Aorta (tissue), 5 donors: Measurements from ENCODE around the gene NRROS. TPM values are rescaled to one million over a fixed set of nuclear protein-coding genes. Genes with fewer than 3 reads are reported as not detected.

ENCODE experiments used
- ATAC-seq: fragments of 200-7000 bp; cut with Tn5 transposase; one replicate; pipeline ENCODE4 v1.9.1; 2022; ENCODE audit warnings: moderate library complexity; ENCODE audit not compliant: low FRiP score
- DNase-seq, 2 donors: peaks; one replicate each; pipeline ENCODE4 v3.0.0-alpha.2; 2020
- H3K27ac ChIP-seq, 2 donors: one replicate each; pipeline ENCODE4 v1.5.1; 2013; ENCODE audit warnings: low read length in 2 of 2, mild to moderate bottlenecking in 2 of 2, moderate library complexity in 2 of 2, control low read depth in 1 of 2, inconsistent platforms in 1 of 2, low read depth in 1 of 2
- H3K27me3 ChIP-seq, 2 donors: one replicate each; pipeline ENCODE4 v1.6.1; 2013; ENCODE audit warnings: control low read depth in 1 of 2, low read length in 1 of 2, mild to moderate bottlenecking in 1 of 2, moderate library complexity in 1 of 2; ENCODE audit not compliant: insufficient read depth in 2 of 2, control insufficient read depth in 1 of 2
- H3K36me3 ChIP-seq, 2 donors: one replicate each; pipeline ENCODE4 v1.6.1; 2013; ENCODE audit warnings: control low read depth in 1 of 2, low read length in 1 of 2, mild to moderate bottlenecking in 1 of 2; ENCODE audit not compliant: insufficient read depth in 2 of 2, control insufficient read depth in 1 of 2
- H3K4me1 ChIP-seq, 2 donors: one replicate each; pipeline ENCODE4 v1.6.1; 2013; ENCODE audit warnings: low read length in 2 of 2, control low read depth in 1 of 2, mild to moderate bottlenecking in 1 of 2, moderate library complexity in 1 of 2; ENCODE audit not compliant: insufficient read depth in 2 of 2, control insufficient read depth in 1 of 2
- H3K4me3 ChIP-seq, 2 donors: one replicate each; pipeline ENCODE4 v1.5.1; 2013; ENCODE audit warnings: low read length in 2 of 2, control low read depth in 1 of 2, mild to moderate bottlenecking in 1 of 2
- H3K9me3 ChIP-seq: one replicate; pipeline ENCODE4 v1.6.1; 2013; ENCODE audit warnings: mild to moderate bottlenecking, low read length; ENCODE audit not compliant: control insufficient read depth
- WGBS, 2 donors: extraction: QIAGEN DNeasy Blood & Tissue Kit; methylation state at CpG; one replicate each; pipeline ENCODE4 v1.1.7; 2013; 5-methylcytosine and 5-hydroxymethylcytosine counted together
- intact Hi-C, 2 donors: fragments of 100-400 bp; cut with DNase I; formaldehyde crosslinking; loops; one replicate each; pipeline versions ENCODE4 v1.14.2 to v1.15.0; 2022
- polyA plus RNA-seq, 2 donors: library from polyadenylated mRNA; stranded (reverse); fragments of 200-250 nt; gene quantifications; one replicate each; pipeline ENCODE4 v1.2.3, GENCODE V29; 2013
- total RNA-seq, 2 donors: library from RNA; stranded (reverse); fragmentation: NEBNext Ultra II Directional; extraction: Animal tissue kit (Norgen Biotek cat#: 25700); gene quantifications; one replicate each; pipeline ENCODE4 v1.2.1, GENCODE V29; 2021
- donor health status: healthy with polysubstance abuse.
- donor health status: Bipolar disorder and iron deficiency.
- donor health status: DM: no; HTN: no; CAD: no.
- donor health status: DM: no; HTN: no; CAD: no.
- donor health status: DM: yes; HTN: yes; CAD: no.

The NRROS gene
- total and polyA plus RNA-seq, 4 donors, result 0.43 to 17.3 (median 4.8) TPM

DNA sequence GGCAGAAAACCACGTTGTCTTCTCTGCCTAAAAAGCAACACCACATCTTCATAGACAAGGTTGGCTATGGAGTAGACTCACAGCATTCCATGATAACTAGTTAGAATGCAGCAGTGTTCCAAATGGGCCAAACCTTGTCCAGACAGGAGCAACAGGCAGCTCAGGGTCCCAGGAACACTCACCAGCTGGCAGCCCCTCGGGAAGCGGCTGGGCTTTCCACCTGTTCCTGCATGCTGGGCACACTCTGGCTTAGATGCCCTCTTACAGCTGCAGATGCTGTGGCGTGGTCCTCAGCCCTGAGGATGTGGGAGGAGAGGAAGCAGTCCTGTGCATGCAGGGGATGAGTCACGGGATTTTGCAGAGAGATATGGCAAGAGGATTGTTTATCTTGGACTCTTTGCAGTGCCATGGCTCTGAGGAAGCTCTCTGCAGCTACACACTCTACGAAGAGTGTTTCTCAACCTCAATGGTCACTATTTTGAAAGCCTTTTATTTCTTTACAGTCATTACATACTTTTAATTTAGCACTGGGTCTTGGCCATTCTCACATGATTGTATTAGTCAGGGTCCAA, 11.3 kb downstream of the NRROS start:
- Histone ChIP-seq H3K27ac (no peak overlapping the region), H3K27me3 (no peaks in the 10 kb centered on the region), H3K4me1 (no peaks in the 10 kb centered on the region), H3K36me3 (no peaks in the 10 kb centered on the region), H3K9me3 (no peaks in the 10 kb centered on the region), H3K4me3 (no peak overlapping the region)
- DNase-seq, result peak in 1 of 2 donors; percentile 75
- 13 to 16% methylated on average over 6 of the region's 6 CpGs for WGBS, 2 donors
- peak; percentile 85 for ATAC-seq
- intact Hi-C loops, result no loop called here

DNA sequence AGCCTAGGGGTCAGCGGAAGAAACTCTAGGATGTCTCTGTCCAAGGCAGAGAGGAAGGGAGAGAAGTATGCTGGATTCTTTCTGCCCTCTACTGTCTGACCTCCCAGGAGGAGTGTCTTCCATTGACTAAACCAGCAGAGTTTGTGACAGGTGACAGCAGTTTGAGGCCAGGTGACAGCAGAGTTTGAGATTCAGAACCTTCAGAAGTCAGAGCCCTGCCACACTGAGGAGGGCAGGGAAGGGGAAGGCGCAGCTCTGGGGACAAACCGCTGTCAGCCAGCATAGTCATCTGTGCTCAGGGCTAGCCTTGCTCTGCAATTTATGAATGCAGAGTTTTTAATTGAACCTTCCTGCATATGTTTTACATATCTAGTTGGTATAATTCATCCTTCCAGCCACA, 12.3 kb downstream of the NRROS start:
- H3K36me3 ChIP-seq, result no peaks in the 10 kb centered on the region
- 95 to 99% methylated on average over 3 of the region's 3 CpGs for WGBS, 2 donors

DNA sequence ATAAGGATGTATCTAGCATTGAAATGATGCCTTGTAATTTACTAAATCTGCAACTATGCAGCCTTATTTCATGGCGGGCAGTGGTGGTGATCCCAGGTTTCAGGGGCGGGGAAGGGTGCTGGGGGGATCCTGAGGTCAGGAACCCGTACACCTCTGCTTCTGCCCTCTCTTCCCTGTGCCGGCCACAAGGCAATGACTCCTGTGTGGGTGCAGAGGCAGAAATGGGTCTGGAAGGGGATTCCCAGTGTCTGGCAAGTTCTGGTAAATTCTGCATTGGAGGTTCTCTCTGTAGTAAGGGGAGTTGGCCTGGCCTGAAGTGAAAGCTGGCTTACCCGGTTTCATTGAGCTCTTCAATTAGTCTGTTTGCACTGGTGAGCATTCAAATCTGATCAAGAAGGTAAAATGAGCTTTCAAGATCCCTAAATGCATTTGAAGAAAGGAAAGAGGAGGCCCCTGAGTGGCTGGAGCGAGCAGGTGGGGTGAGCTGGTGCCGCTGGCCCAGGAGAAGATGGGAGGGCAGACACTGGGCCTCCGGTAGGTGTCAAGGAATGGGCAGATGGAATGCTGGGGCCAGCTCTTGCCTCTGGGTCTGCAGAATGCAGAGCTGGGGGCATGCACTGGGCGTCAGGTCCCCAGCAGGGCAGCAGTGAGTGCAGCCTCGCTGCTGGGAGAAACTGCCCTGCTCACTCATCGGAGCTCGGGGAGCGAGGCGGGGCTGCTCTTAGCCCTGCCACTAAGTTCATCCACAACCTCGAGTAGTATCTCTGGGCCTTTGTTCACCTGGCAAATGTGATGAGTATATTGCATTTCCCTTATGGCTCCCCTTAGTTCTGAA, 13.7 kb downstream of the NRROS start:
- Histone ChIP-seq H3K4me1 (no peaks in the 10 kb centered on the region), H3K27ac (no peak overlapping the region), H3K36me3 (no peaks in the 10 kb centered on the region), H3K9me3 (no peaks in the 10 kb centered on the region), H3K4me3 (no peak overlapping the region), H3K27me3 (no peaks in the 10 kb centered on the region)
- WGBS, 2 donors, result 84 to 88% methylated on average over 14 to 15 of the region's 15 CpGs
- ATAC-seq (no peak), DNase-seq (no peak)
- intact Hi-C loops, result no loop called here

More for the DNA sequence above, 12.3 kb downstream of the NRROS start:
- Histone ChIP-seq H3K9me3 (no peaks in the 10 kb centered on the region), H3K4me1 (no peaks in the 10 kb centered on the region), H3K4me3 (no peak overlapping the region), H3K27ac (no peak overlapping the region), H3K27me3 (no peaks in the 10 kb centered on the region)
- intact Hi-C loops, result no loop called here
- ATAC-seq (no peak), DNase-seq (no peak)

DNA sequence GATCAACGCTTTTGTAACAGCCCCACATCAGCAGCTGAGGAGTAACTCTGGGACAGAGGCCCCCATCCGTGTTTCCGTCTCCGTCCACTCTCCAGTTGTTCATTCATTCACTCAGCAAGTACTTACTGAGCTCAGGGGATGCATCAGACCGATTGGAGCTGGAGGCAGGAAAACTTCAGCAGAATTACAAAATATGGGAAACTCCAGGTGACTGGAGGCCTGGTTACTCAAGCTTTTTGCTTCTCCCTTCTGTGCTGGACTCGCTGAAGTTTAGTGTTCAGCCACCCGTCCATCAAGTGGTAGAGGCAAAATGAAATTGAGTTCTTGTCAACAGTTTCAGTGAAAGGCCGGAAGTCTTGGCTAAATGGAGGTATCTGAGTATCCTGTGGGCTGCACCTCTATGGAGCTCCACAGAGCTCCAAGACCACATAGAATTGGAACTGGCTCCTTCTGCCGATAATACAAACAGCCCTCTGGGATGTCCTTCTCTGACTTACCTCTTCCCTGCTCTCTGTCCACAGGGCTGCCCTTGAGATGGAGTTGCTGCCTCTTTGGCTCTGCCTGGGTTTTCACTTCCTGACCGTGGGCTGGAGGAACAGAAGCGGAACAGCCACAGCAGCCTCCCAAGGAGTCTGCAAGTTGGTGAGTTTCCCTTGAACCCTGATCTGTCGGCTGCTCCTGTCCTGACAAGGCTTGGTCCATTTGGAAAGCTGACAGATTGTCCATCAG, 14.7 kb downstream of the NRROS start:
- no peak for ATAC-seq
- WGBS, 2 donors, result 86% methylated on average over 12 of the region's 12 CpGs
- H3K27me3 ChIP-seq, result no peaks in the 10 kb centered on the region

DNA sequence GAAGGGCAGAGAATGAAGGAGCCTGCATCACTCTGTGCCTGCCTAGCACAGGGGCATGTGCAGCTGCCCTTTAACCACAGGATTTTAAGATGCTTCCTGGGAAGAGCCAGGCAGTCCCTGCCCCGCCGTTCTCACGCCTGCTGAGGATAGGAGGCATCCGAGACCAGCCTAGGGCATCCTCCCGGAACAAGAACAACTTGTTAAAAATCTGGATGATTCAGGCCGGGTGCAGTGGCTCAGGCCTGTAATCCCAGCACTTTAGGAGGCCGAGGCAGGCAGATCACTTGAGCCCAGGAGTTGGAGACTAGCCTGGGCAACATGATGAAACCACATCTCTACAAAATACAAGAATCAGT, 15.2 kb downstream of the NRROS start:
- WGBS, 2 donors, result 92 to 95% methylated on average over 7 of the region's 7 CpGs
- intact Hi-C loops, result no loop called here
- H3K27ac ChIP-seq, result no peak overlapping the region
- ATAC-seq (no peak), DNase-seq (no peak)
- no peaks in the 10 kb centered on the region for H3K27me3 ChIP-seq
- no peaks in the 10 kb centered on the region for H3K36me3 ChIP-seq
- no peaks in the 10 kb centered on the region for H3K4me1 ChIP-seq
- H3K9me3 ChIP-seq, result no peaks in the 10 kb centered on the region
- H3K4me3 ChIP-seq, result no peak overlapping the region

More for the DNA sequence above, 14.7 kb downstream of the NRROS start:
- no peaks in the 10 kb centered on the region for H3K36me3 ChIP-seq
- H3K27ac ChIP-seq, result no peak overlapping the region
- no peak overlapping the region for H3K4me3 ChIP-seq
- DNase-seq, result no peak
- H3K9me3 ChIP-seq, result no peaks in the 10 kb centered on the region
- intact Hi-C loops, result no loop called here
- no peaks in the 10 kb centered on the region for H3K4me1 ChIP-seq

DNA sequence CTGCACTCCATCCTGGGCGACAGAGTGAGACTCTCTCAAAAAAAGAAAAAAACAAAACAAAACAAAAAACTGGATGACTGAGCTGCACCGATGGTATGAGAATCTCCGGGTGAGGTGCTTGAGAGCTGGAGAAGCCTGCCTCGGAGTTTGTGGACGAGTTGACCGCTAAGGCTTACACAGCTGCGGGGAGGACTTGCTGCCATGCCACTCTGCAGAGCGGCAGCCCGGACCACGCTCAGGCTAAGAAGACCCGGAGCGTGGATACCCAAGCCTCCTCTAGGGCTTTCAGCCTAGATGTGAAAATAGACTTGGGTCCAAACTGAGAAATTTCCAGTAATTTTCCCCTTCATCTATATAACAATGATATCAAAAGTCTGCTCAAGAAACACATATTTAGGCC, 16.0 kb downstream of the NRROS start:
- H3K36me3 ChIP-seq, result no peaks in the 10 kb centered on the region
- H3K27ac ChIP-seq, result no peak overlapping the region
- H3K27me3 ChIP-seq, result no peaks in the 10 kb centered on the region
- DNase-seq (no peak), ATAC-seq (no peak)
- no peaks in the 10 kb centered on the region for H3K9me3 ChIP-seq
- 93 to 95% methylated on average over 12 of the region's 12 CpGs for WGBS, 2 donors
- no peak overlapping the region for H3K4me3 ChIP-seq
- intact Hi-C loops, result no loop called here
- H3K4me1 ChIP-seq, result no peaks in the 10 kb centered on the region

DNA sequence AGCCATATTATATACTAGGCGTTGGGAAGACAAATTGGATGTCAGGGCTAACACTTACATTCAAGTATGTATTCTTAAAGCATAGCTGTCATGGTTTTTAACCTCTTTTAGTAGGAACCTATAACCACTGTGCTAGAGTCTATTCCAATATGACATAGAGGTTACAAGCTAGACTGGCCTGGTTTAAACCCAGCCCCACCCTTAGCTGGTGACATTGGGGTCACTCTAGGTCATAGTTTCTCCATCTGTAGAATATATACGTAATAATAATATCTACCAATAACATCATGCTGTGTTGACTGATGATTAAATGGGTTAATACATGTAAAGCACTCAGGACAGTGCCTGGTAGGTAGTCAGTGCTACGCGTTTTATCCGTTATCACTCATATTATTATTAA, 16.7 kb downstream of the NRROS start:
- H3K4me3 ChIP-seq, result no peak overlapping the region
- no peak overlapping the region for H3K27ac ChIP-seq
- H3K4me1 ChIP-seq, result no peaks in the 10 kb centered on the region
- ATAC-seq, result no peak
- no peak for DNase-seq
- intact Hi-C loops, result no loop called here
- no peaks in the 10 kb centered on the region for H3K9me3 ChIP-seq
- WGBS, 2 donors, result 91 to 94% methylated on average over 5 of the region's 5 CpGs
- H3K27me3 ChIP-seq, result no peaks in the 10 kb centered on the region
- H3K36me3 ChIP-seq, result no peaks in the 10 kb centered on the region

DNA sequence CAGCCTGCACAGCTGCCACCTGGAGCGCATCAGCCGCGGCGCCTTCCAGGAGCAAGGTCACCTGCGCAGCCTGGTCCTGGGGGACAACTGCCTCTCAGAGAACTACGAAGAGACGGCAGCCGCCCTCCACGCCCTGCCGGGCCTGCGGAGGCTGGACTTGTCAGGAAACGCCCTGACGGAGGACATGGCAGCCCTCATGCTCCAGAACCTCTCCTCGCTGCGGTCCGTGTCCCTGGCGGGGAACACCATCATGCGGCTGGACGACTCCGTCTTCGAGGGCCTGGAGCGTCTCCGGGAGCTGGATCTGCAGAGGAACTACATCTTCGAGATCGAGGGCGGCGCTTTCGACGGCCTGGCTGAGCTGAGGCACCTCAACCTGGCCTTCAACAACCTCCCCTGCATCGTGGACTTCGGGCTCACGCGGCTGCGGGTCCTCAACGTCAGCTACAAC, 20.4 kb downstream of the NRROS start:
- Histone ChIP-seq H3K9me3 (no peaks in the 10 kb centered on the region), H3K36me3 (no peaks in the 10 kb centered on the region), H3K4me1 (no peaks in the 10 kb centered on the region), H3K4me3 (no peak overlapping the region), H3K27me3 (no peaks in the 10 kb centered on the region), H3K27ac (no peak overlapping the region)
- intact Hi-C loops, result no loop called here
- WGBS, 2 donors, result 95% methylated on average over 35 of the region's 35 CpGs
- ATAC-seq (no peak), DNase-seq (no peak)
